ENCODE data around the gene TLCD3B.

The TLCD3B gene

GRCh38 chr16:30006095-30006473 is 25.0 kb downstream of the TLCD3B start:
- H3K9me3 ChIP-seq (ENCODE audit: control insufficient read depth in 2 of 2, low read length in 2 of 2) = no peaks in the 10 kb centered on the region
- peaks cover 0 to 9% of the 10 kb centered on the region in 2 donors for H3K36me3 ChIP-seq (ENCODE audit: control insufficient read depth in 2 of 2, insufficient read depth in 2 of 2, low read length in 2 of 2)
- H3K4me3 ChIP-seq (ENCODE audit: low read length in 2 of 2) = no peak overlapping the region
- H3K9ac ChIP-seq (ENCODE audit: low read depth in 1 of 2, low read length in 2 of 2) = no peak overlapping the region
- H3K4me1 ChIP-seq (ENCODE audit: control insufficient read depth in 2 of 2, insufficient read depth in 2 of 2, low read length in 2 of 2) = peaks cover 0 to 5% of the 10 kb centered on the region in 2 donors
- H3K27me3 ChIP-seq (ENCODE audit: control insufficient read depth in 2 of 2, insufficient read depth in 2 of 2, low read length in 2 of 2) = peaks cover 8% of the 10 kb centered on the region in 2 donors
- no peak overlapping the region for H3K27ac ChIP-seq (ENCODE audit: low read depth in 2 of 2, low read length in 2 of 2)

- Histone ChIP-seq H3K4me1 (ENCODE audit: control insufficient read depth in 2 of 2, insufficient read depth in 2 of 2, low read length in 2 of 2) (peaks cover 0 to 4% of the 10 kb centered on the region in 2 donors), H3K4me3 (ENCODE audit: low read length in 2 of 2) (no peak overlapping the region), H3K36me3 (ENCODE audit: control insufficient read depth in 2 of 2, insufficient read depth in 2 of 2, low read length in 2 of 2) (peaks cover 0 to 10% of the 10 kb centered on the region in 2 donors), H3K27me3 (ENCODE audit: control insufficient read depth in 2 of 2, insufficient read depth in 2 of 2, low read length in 2 of 2) (peaks cover 6 to 7% of the 10 kb centered on the region in 2 donors), H3K9me3 (ENCODE audit: control insufficient read depth in 2 of 2, low read length in 2 of 2) (no peaks in the 10 kb centered on the region), H3K27ac (ENCODE audit: low read depth in 2 of 2, low read length in 2 of 2) (no peak overlapping the region), H3K9ac (ENCODE audit: low read depth in 1 of 2, low read length in 2 of 2) (no peak overlapping the region)
Measured at GRCh38 chr16:30005341-30006094, 25.6 kb downstream of the TLCD3B start.

- Histone ChIP-seq H3K36me3 (ENCODE audit: control insufficient read depth in 2 of 2, insufficient read depth in 2 of 2, low read length in 2 of 2) (peaks cover 0 to 13% of the 10 kb centered on the region in 2 donors), H3K27ac (ENCODE audit: low read depth in 2 of 2, low read length in 2 of 2) (no peak overlapping the region), H3K27me3 (ENCODE audit: control insufficient read depth in 2 of 2, insufficient read depth in 2 of 2, low read length in 2 of 2) (peaks cover 0 to 2% of the 10 kb centered on the region in 2 donors), H3K4me1 (ENCODE audit: control insufficient read depth in 2 of 2, insufficient read depth in 2 of 2, low read length in 2 of 2) (no peaks in the 10 kb centered on the region), H3K9ac (ENCODE audit: low read depth in 1 of 2, low read length in 2 of 2) (no peak overlapping the region), H3K9me3 (ENCODE audit: control insufficient read depth in 2 of 2, low read length in 2 of 2) (no peaks in the 10 kb centered on the region), H3K4me3 (ENCODE audit: low read length in 2 of 2) (no peak overlapping the region)
Measured at GRCh38 chr16:30004811-30005242, 26.2 kb downstream of the TLCD3B start.

GRCh38 chr16:30004424-30004776 is 26.7 kb downstream of the TLCD3B start:
- H3K9me3 ChIP-seq (ENCODE audit: control insufficient read depth in 2 of 2, low read length in 2 of 2) = no peaks in the 10 kb centered on the region
- H3K36me3 ChIP-seq (ENCODE audit: control insufficient read depth in 2 of 2, insufficient read depth in 2 of 2, low read length in 2 of 2) = peaks cover under 1 to 14% of the 10 kb centered on the region in 2 donors
- H3K27ac ChIP-seq (ENCODE audit: low read depth in 2 of 2, low read length in 2 of 2) = no peak overlapping the region
- no peak overlapping the region for H3K4me3 ChIP-seq (ENCODE audit: low read length in 2 of 2)
- no peak overlapping the region for H3K9ac ChIP-seq (ENCODE audit: low read depth in 1 of 2, low read length in 2 of 2)
- no peaks in the 10 kb centered on the region for H3K4me1 ChIP-seq (ENCODE audit: control insufficient read depth in 2 of 2, insufficient read depth in 2 of 2, low read length in 2 of 2)
- H3K27me3 ChIP-seq (ENCODE audit: control insufficient read depth in 2 of 2, insufficient read depth in 2 of 2, low read length in 2 of 2) = peaks cover 0 to 2% of the 10 kb centered on the region in 2 donors

GRCh38 chr16:30003670-30004423 is 27.2 kb downstream of the TLCD3B start:
- no peak overlapping the region for H3K9ac ChIP-seq (ENCODE audit: low read depth in 1 of 2, low read length in 2 of 2)
- peaks cover 5 to 14% of the 10 kb centered on the region in 2 donors for H3K36me3 ChIP-seq (ENCODE audit: control insufficient read depth in 2 of 2, insufficient read depth in 2 of 2, low read length in 2 of 2)
- H3K4me3 ChIP-seq (ENCODE audit: low read length in 2 of 2) = no peak overlapping the region
- peaks cover 0 to 2% of the 10 kb centered on the region in 2 donors for H3K27me3 ChIP-seq (ENCODE audit: control insufficient read depth in 2 of 2, insufficient read depth in 2 of 2, low read length in 2 of 2)
- no peaks in the 10 kb centered on the region for H3K9me3 ChIP-seq (ENCODE audit: control insufficient read depth in 2 of 2, low read length in 2 of 2)
- H3K27ac ChIP-seq (ENCODE audit: low read depth in 2 of 2, low read length in 2 of 2) = no peak overlapping the region
- H3K4me1 ChIP-seq (ENCODE audit: control insufficient read depth in 2 of 2, insufficient read depth in 2 of 2, low read length in 2 of 2) = no peaks in the 10 kb centered on the region

- H3K4me3 ChIP-seq (ENCODE audit: low read length in 2 of 2) = no peak overlapping the region
- H3K36me3 ChIP-seq (ENCODE audit: control insufficient read depth in 2 of 2, insufficient read depth in 2 of 2, low read length in 2 of 2) = peaks cover 5 to 15% of the 10 kb centered on the region in 2 donors
- peaks cover 0 to 2% of the 10 kb centered on the region in 2 donors for H3K27me3 ChIP-seq (ENCODE audit: control insufficient read depth in 2 of 2, insufficient read depth in 2 of 2, low read length in 2 of 2)
- H3K9me3 ChIP-seq (ENCODE audit: control insufficient read depth in 2 of 2, low read length in 2 of 2) = no peaks in the 10 kb centered on the region
- H3K9ac ChIP-seq (ENCODE audit: low read depth in 1 of 2, low read length in 2 of 2) = no peak overlapping the region
- H3K27ac ChIP-seq (ENCODE audit: low read depth in 2 of 2, low read length in 2 of 2) = no peak overlapping the region
- H3K4me1 ChIP-seq (ENCODE audit: control insufficient read depth in 2 of 2, insufficient read depth in 2 of 2, low read length in 2 of 2) = no peaks in the 10 kb centered on the region
Measured at GRCh38 chr16:30002614-30003346, 28.3 kb downstream of the TLCD3B start.

GRCh38 chr16:30000735-30001631 is 30.1 kb downstream of the TLCD3B start:
- H3K9me3 ChIP-seq (ENCODE audit: control insufficient read depth in 2 of 2, low read length in 2 of 2) = no peaks in the 10 kb centered on the region
- H3K36me3 ChIP-seq (ENCODE audit: control insufficient read depth in 2 of 2, insufficient read depth in 2 of 2, low read length in 2 of 2) = peaks cover 5 to 16% of the 10 kb centered on the region in 2 donors
- H3K4me3 ChIP-seq (ENCODE audit: low read length in 2 of 2) = no peak overlapping the region
- peaks cover 5 to 6% of the 10 kb centered on the region in 2 donors for H3K4me1 ChIP-seq (ENCODE audit: control insufficient read depth in 2 of 2, insufficient read depth in 2 of 2, low read length in 2 of 2)
- H3K27me3 ChIP-seq (ENCODE audit: control insufficient read depth in 2 of 2, insufficient read depth in 2 of 2, low read length in 2 of 2) = no peaks in the 10 kb centered on the region
- no peak overlapping the region for H3K9ac ChIP-seq (ENCODE audit: low read depth in 1 of 2, low read length in 2 of 2)
- no peak overlapping the region for H3K27ac ChIP-seq (ENCODE audit: low read depth in 2 of 2, low read length in 2 of 2)

GRCh38 chr16:29999605-30000004 is 31.5 kb downstream of the TLCD3B start:
- peaks cover 11 to 12% of the 10 kb centered on the region in 2 donors for H3K4me1 ChIP-seq (ENCODE audit: control insufficient read depth in 2 of 2, insufficient read depth in 2 of 2, low read length in 2 of 2)
- no peaks in the 10 kb centered on the region for H3K27me3 ChIP-seq (ENCODE audit: control insufficient read depth in 2 of 2, insufficient read depth in 2 of 2, low read length in 2 of 2)
- H3K36me3 ChIP-seq (ENCODE audit: control insufficient read depth in 2 of 2, insufficient read depth in 2 of 2, low read length in 2 of 2) = peaks cover 5 to 16% of the 10 kb centered on the region in 2 donors
- H3K4me3 ChIP-seq (ENCODE audit: low read length in 2 of 2) = no peak overlapping the region
- H3K9ac ChIP-seq (ENCODE audit: low read depth in 1 of 2, low read length in 2 of 2) = no peak overlapping the region
- no peaks in the 10 kb centered on the region for H3K9me3 ChIP-seq (ENCODE audit: control insufficient read depth in 2 of 2, low read length in 2 of 2)
- no peak overlapping the region for H3K27ac ChIP-seq (ENCODE audit: low read depth in 2 of 2, low read length in 2 of 2)

- peaks cover 17 to 18% of the 10 kb centered on the region in 2 donors for H3K4me1 ChIP-seq (ENCODE audit: control insufficient read depth in 2 of 2, insufficient read depth in 2 of 2, low read length in 2 of 2)
- peak overlapping the region; percentile 91 for H3K9ac ChIP-seq (ENCODE audit: low read depth in 1 of 2, low read length in 2 of 2)
- peaks cover 14 to 22% of the 10 kb centered on the region in 2 donors for H3K36me3 ChIP-seq (ENCODE audit: control insufficient read depth in 2 of 2, insufficient read depth in 2 of 2, low read length in 2 of 2)
Measured at GRCh38 chr16:29996766-29997250, 34.3 kb downstream of the TLCD3B start.

More at GRCh38 chr16:29996766-29997250, 34.3 kb downstream of the TLCD3B start:
- Histone ChIP-seq H3K27ac (ENCODE audit: low read depth in 2 of 2, low read length in 2 of 2) (peak overlapping the region in 1 of 2 donors; percentile 72), H3K4me3 (ENCODE audit: low read length in 2 of 2) (peak overlapping the region; percentile 92 to 97), H3K9me3 (ENCODE audit: control insufficient read depth in 2 of 2, low read length in 2 of 2) (no peaks in the 10 kb centered on the region), H3K27me3 (ENCODE audit: control insufficient read depth in 2 of 2, insufficient read depth in 2 of 2, low read length in 2 of 2) (no peaks in the 10 kb centered on the region)

Data from mucosa of rectum (tissue), 2 donors.